HG03097 (cell line): ENCODE results near the gene SLC28A2.
"Not testable (repeated sequence)": the region's sequence is repeated elsewhere in the genome, so short reads cannot be mapped to it uniquely, and the experiment has no call there.

ENCODE experiments used
- ATAC-seq: cut with Tn5 transposase; IDR thresholded peaks from one replicate; pipeline ENCODE4 v1.9.1; 2021; ENCODE audit not compliant: unreplicated experiment, low FRiP score

SLC28A2 gene

GRCh38 chr15:45254824-45255223, 2.8 kb downstream of the SLC28A2 start:
- not testable (repeated sequence) for ATAC-seq

DNA sequence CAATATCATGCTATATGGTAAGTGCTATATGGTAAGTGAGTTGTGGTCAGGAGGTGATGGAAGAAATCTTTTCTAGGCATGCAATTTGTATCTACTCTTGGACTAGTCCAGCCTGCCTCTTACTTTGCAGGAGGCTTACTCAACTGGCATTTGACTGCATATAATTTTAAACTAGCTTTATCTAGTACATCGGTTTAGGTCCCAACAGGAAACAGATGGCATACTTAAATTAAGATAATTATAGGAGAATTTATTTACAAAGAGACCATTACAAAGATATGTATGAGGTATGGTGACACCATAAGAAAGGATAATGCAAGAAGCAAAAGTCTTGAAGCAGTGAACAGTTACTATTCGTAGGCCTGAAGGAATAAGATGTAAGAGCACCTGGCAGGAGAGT, 7.8 kb downstream of the SLC28A2 start:
- no peak for ATAC-seq

- no peak for ATAC-seq
Measured at GRCh38 chr15:45262906-45263461, 10.9 kb downstream of the SLC28A2 start.

GRCh38 chr15:45263854-45264253, 11.8 kb downstream of the SLC28A2 start:
- ATAC-seq, result no peak

DNA sequence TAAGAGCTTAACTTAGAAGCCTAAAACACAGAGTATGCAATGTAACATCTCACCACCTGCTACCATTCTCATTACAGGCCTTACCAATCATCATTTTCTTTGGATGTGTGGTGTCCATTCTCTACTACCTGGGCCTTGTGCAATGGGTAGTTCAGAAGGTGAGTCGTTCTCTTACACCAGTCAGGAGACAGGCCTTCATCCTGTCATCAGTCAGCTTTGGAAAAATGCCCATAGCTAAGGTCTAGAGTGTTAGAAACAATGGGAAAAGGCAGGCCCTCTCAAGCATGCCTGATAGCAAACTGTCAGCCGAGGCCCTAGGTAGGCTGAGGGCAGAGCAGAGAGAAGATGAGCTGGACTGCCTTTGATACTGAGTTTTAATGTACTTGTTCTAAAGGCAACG, 13.5 kb downstream of the SLC28A2 start:
- no peak for ATAC-seq

DNA sequence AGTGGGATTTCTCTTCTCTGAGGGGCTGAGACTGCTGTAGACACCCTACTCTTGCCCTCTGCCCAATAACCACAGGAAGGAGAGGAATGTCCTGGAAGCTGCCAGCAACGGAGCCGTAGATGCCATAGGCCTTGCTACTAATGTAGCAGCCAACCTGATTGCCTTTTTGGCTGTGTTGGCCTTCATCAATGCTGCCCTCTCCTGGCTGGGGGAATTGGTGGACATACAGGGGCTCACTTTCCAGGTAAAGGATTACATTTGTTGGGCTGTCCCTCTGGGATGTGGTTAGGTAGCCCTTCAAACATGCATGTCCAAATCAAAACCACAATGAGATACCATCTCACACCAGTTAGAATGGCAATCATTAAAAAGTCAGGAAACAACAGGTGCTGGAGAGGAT, 16.1 kb downstream of the SLC28A2 start:
- ATAC-seq, result no peak

GRCh38 chr15:45274636-45275380, 22.8 kb downstream of the SLC28A2 start:
- no peak for ATAC-seq

GRCh38 chr15:45276831-45277230, 24.8 kb downstream of the SLC28A2 start:
- ATAC-seq, result no peak

- ATAC-seq, result peak; percentile 99
Measured at GRCh38 chr15:45279024-45279698, 27.1 kb downstream of the SLC28A2 start.

- ATAC-seq, result no peak
Measured at GRCh38 chr15:45285413-45285812, 33.4 kb downstream of the SLC28A2 start.

GRCh38 chr15:45287390-45287956, 35.4 kb downstream of the SLC28A2 start:
- no peak for ATAC-seq

GRCh38 chr15:45288947-45289346, 36.9 kb downstream of the SLC28A2 start:
- ATAC-seq, result no peak

DNA sequence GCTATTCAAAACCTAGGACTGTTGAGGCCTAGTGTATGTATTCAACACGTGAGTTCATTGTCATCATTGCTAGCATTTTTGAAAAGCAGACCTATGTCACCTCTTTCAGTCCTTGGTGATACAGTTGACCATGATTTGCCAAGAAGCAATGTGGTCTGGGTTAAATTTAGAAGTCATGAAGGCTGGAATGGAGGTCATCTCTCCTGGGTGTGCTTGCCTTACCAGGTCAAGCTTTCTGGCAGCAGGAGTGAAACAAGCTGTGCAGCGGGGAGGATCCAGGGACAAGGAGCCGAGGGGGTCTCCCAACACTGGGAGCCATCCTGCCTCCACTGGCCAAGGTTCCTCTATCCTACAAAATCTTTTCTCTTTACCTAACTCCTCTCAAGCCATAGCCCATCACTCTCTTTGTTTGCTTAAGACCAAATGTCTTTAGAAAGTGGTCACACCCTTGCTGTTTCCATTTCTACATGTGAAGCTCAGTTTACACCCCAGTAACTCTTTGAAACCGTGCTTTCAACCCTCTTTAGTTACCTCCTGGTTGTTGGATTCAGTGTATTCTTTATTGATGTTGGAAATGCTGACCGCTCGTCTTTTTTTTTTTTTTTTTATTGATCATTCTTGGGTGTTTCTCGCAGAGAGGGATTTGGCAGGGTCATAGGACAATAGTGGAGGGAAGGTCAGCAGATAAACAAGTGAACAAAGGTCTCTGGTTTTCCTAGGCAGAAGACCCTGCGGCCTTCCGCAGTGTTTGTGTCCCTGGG, 40.0 kb downstream of the SLC28A2 start:
- ATAC-seq, result no peak

DNA sequence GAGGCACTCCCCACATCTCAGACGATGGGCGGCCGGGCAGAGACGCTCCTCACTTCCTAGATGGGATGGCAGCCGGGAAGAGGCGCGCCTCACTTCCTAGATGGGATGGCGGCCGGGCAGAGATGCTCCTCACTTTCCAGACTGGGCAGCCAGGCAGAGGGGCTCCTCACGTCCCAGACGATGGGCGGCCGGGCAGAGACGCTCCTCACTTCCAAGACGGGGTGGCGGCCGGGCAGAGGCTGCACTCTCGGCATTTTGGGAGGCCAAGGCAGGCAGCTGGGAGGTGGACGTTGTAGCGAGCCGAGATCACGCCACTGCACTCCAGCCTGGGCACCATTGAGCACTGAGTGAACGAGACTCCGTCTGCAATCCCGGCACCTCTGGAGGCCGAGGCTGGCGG, 41.3 kb downstream of the SLC28A2 start:
- not testable (repeated sequence) for ATAC-seq

- not testable (repeated sequence) for ATAC-seq
Measured at GRCh38 chr15:45298964-45299378, 46.9 kb downstream of the SLC28A2 start.

- ATAC-seq, result no peak
Measured at GRCh38 chr15:45304711-45305110, 52.7 kb downstream of the SLC28A2 start.

DNA sequence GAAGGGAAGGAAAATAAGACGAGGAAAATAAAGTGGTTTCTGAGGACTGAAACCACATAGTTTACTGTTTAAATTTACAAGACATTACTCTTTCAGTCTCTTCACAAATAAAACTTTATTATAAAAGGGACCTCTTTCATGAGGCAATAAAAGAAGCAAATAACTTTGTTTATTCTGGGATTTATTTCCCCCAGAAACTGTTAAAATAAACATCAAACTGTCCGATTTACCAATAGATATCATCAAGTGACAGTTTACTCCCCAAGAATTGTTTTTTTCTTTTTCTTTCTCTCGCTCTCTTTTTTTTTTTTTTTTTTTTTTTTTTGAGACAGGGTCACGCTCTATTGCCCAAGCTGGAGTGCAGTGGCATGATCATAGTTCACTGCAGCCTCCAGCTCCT, 54.1 kb downstream of the SLC28A2 start:
- ATAC-seq, result no peak

- no peak for ATAC-seq
Measured at GRCh38 chr15:45307230-45307924, 55.3 kb downstream of the SLC28A2 start.

DNA sequence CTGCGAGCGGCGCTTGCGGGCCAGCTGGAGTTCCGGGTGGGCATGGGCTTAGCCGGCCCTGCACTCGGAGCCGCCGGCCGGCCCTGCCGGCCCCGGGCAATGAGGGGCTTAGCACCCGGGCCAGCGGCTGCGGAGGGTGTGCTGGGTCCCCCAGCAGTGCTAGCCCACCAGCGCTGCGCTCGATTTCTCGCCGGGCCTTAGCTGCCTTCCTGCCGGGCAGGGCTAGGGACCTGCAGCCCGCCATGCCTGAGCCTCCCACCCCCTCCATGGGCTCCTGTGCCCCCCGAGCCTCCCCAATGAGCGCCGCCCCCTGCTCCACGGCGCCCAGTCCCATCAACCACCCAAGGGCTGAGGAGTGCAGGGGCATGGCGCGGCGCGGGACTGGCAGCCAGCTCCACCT, 62.1 kb downstream of the SLC28A2 start:
- not testable (repeated sequence) for ATAC-seq

DNA sequence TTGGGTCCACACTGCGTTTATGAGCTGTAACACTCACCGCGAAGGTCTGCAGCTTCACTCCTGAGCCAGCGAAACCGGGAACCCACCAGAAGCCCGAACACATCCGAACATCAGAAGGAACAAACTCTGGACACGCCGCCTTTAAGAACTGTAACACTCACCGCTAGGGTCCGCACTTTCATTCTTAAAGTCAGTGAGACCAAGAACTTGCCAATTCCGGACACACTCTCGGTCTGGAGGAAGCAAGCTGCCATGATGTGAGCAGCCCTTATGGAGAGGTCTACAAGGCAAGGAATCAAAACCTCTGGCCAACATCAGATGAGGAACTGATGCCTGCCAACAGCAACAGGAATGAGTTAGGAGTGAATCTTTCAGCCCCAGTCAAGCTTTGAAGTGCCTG, 62.9 kb downstream of the SLC28A2 start:
- ATAC-seq, result no peak
